Neuronal stem cell (in vitro differentiated cells): ENCODE measurements around the gene FOXP4.

Experiments
- DNase-seq: peaks from one replicate; pipeline ENCODE4 v3.0.0-alpha.2; 2013; ENCODE audit warnings: low spot score
- H2AFZ ChIP-seq: one replicate; pipeline ENCODE4 v1.6.1; 2013; ENCODE audit warnings: mild to moderate bottlenecking, low read length, inconsistent platforms
- H2AK5ac ChIP-seq: 2 replicates; pipeline ENCODE4 v1.6.1; 2013; ENCODE audit warnings: low read depth, mild to moderate bottlenecking, inconsistent platforms, low read length, moderate library complexity, mixed read lengths
- H2BK120ac ChIP-seq: 2 replicates; pipeline ENCODE4 v1.6.1; 2013; ENCODE audit warnings: low read depth, mild to moderate bottlenecking, inconsistent platforms, low read length, moderate library complexity, mixed read lengths
- H2BK12ac ChIP-seq: one replicate; pipeline ENCODE4 v1.6.1; 2013; ENCODE audit warnings: low read length, inconsistent platforms
- H2BK15ac ChIP-seq: 2 replicates; pipeline ENCODE4 v1.6.1; 2013; ENCODE audit warnings: mild to moderate bottlenecking, low read length, inconsistent platforms, mixed read lengths
- H2BK5ac ChIP-seq: one replicate; pipeline ENCODE4 v1.6.1; 2013; ENCODE audit warnings: inconsistent platforms, mild to moderate bottlenecking, low read length, moderate library complexity
- H3K14ac ChIP-seq: one replicate; pipeline ENCODE4 v1.6.1; 2013; ENCODE audit warnings: low read length, inconsistent platforms
- H3K18ac ChIP-seq: 2 replicates; pipeline ENCODE4 v1.6.1; 2013; ENCODE audit warnings: low read length, inconsistent platforms
- H3K23ac ChIP-seq: 2 replicates; pipeline ENCODE4 v1.6.1; 2013; ENCODE audit warnings: low read depth, mild to moderate bottlenecking, mixed read lengths, low read length, inconsistent platforms; ENCODE audit not compliant: poor library complexity
- H3K27ac ChIP-seq: replicated peaks from 3 replicates; pipeline ENCODE4 v1.5.1; 2013; ENCODE audit warnings: low read length, inconsistent platforms
- H3K27me3 ChIP-seq, 3 experiments: 2 replicates each; pipeline ENCODE4 v1.6.1; 2013; ENCODE audit warnings: low read length in 3 of 3, mild to moderate bottlenecking in 2 of 3, inconsistent platforms in 1 of 3, low read depth in 1 of 3, mixed read lengths in 1 of 3, moderate library complexity in 1 of 3; ENCODE audit not compliant: control insufficient read depth in 3 of 3, insufficient read depth in 3 of 3
- H3K36me3 ChIP-seq, 2 donors: replicated peaks in 1 of 2; 2 replicates each; pipeline ENCODE4 v1.6.1; 2013; ENCODE audit warnings: low read length in 2 of 2; ENCODE audit not compliant: control insufficient read depth in 2 of 2, insufficient read depth in 2 of 2
- H3K4ac ChIP-seq: 2 replicates; pipeline ENCODE4 v1.6.1; 2013; ENCODE audit warnings: inconsistent platforms, mild to moderate bottlenecking, low read length, moderate library complexity
- H3K4me1 ChIP-seq, 2 donors: 1 replicate in 1 of 2; 2 replicates in 1 of 2; pipeline ENCODE4 v1.6.1; 2013; ENCODE audit warnings: low read length in 2 of 2, low read depth in 1 of 2; ENCODE audit not compliant: control insufficient read depth in 2 of 2, insufficient read depth in 1 of 2
- H3K4me2 ChIP-seq: one replicate; pipeline ENCODE4 v1.6.1; 2013; ENCODE audit warnings: mild to moderate bottlenecking, low read length, inconsistent platforms; ENCODE audit not compliant: insufficient read depth, poor library complexity, severe bottlenecking
- H3K4me3 ChIP-seq, 2 donors: 2 replicates each; pipeline ENCODE4 v1.5.1; 2013; ENCODE audit warnings: low read length in 2 of 2, mild to moderate bottlenecking in 2 of 2, inconsistent platforms in 1 of 2, moderate library complexity in 1 of 2
- H3K79me1 ChIP-seq: one replicate; pipeline ENCODE4 v1.6.1; 2013; ENCODE audit warnings: low read depth, mild to moderate bottlenecking, inconsistent platforms, low read length, moderate library complexity
- H3K9ac ChIP-seq: one replicate; pipeline ENCODE4 v1.6.1; 2013; ENCODE audit warnings: mild to moderate bottlenecking, low read depth, low read length, inconsistent platforms; ENCODE audit not compliant: poor library complexity
- H3K9me3 ChIP-seq, 2 donors: replicated peaks in 1 of 2; 2 replicates each; pipeline versions ENCODE3 to v1.6.1; 2013; ENCODE audit warnings: low read length in 2 of 2, mild to moderate bottlenecking in 2 of 2, inconsistent platforms in 1 of 2, low read depth in 1 of 2, mixed read lengths in 1 of 2, moderate library complexity in 1 of 2; ENCODE audit not compliant: control insufficient read depth in 2 of 2, insufficient read depth in 1 of 2
- H4K8ac ChIP-seq: one replicate; pipeline ENCODE4 v1.6.1; 2013; ENCODE audit warnings: low read depth, mild to moderate bottlenecking, inconsistent platforms, low read length, moderate library complexity
- H4K91ac ChIP-seq: one replicate; pipeline ENCODE4 v1.6.1; 2013; ENCODE audit warnings: low read length, low read depth, mild to moderate bottlenecking, inconsistent platforms; ENCODE audit not compliant: poor library complexity
- WGBS, 2 donors: extraction: QIAGEN DNeasy Blood & Tissue Kit; methylation state at CpG; one replicate each; pipeline ENCODE4 v1.1.7; 2013; ENCODE audit warnings: missing lambda C conversion rate in 2 of 2, mixed read lengths in 1 of 2; ENCODE audit not compliant: insufficient read length in 2 of 2, insufficient replicate concordance in 1 of 2; ENCODE audit errors: extremely low coverage in 2 of 2; 5-methylcytosine and 5-hydroxymethylcytosine counted together

FOXP4 gene

GRCh38 chr6:41642090-41642959, 96.1 kb downstream of the FOXP4 start:
- Histone ChIP-seq H3K4ac (no peak overlapping the region), H2AK5ac (no peak overlapping the region), H3K27me3 (peaks cover 0 to 10% (median 4%) of the 10 kb centered on the region in 3 experiments), H4K91ac (no peak overlapping the region), H2BK5ac (no peak overlapping the region), H3K4me1 (peaks cover 32 to 46% of the 10 kb centered on the region in 2 donors), H3K9ac (no peak overlapping the region), H4K8ac (no peak overlapping the region), H3K4me2 (no peak overlapping the region), H3K9me3 (no peaks in the 10 kb centered on the region), H3K23ac (no peak overlapping the region), H3K18ac (no peak overlapping the region), H3K4me3 (no peak overlapping the region), H3K27ac (no peak overlapping the region), H3K79me1 (peaks cover 9% of the 10 kb centered on the region), H2BK12ac (no peak overlapping the region), H3K36me3 (peaks cover 15 to 57% of the 10 kb centered on the region in 2 donors), H3K14ac (no peak overlapping the region), H2BK120ac (no peak overlapping the region), H2AFZ (no peak overlapping the region), H2BK15ac (no peak overlapping the region)
- WGBS, 2 donors: no CpG with 5 or more reads among the region's 11 CpGs
- no peak for DNase-seq

DNA sequence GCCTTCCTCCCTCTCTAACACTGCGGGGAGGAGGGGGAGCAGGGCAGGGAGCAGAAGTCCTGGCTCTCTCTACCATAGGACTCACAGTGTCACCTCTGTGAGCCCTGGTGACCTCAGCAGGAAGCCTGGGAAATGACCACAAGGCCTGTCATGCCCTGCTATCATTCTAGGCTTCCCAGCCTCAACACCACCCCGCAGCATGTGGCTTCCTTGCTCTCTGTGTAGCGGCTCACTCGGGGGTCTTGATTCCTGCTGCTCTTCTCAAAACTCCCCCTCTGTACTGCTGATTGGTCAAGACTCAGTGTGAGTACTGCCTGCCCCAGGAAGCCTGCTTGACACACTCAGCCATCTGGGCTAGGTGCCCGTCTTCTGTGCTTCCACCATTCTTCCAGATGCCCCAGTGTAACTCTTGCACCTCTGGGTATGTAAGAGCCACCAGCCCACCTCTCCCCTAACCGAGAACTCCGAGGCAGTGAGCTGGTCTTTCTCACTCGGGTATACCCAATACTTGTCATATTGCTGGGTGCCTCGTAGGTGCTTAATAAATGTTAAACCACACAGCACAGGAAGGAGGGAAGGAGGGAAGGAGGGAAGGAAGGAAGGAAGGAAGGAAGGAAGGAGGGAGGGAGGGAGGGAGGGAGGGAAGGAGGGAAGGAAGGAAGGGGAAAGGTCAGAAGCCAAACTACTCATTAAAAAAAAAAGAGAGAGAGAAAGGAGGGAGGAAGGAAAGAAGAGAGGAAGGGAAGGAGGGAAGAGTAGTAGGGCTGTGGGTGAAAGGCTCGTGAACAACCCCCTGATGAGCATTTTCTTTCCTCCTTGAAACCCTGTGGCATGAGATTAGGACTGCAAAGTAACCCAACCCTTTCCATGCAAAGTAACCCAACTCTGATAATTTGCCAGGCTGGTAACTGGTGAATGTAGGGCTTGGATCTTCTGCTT, 97.0 kb downstream of the FOXP4 start:
- Histone ChIP-seq H2BK120ac (no peak overlapping the region), H4K8ac (no peak overlapping the region), H2BK12ac (no peak overlapping the region), H3K27me3 (peaks cover 0 to 3% (median 0%) of the 10 kb centered on the region in 3 experiments), H3K18ac (no peak overlapping the region), H3K23ac (no peak overlapping the region), H3K4ac (no peak overlapping the region), H3K27ac (no peak overlapping the region), H2AFZ (no peak overlapping the region), H2BK5ac (no peak overlapping the region), H3K4me3 (no peak overlapping the region), H3K79me1 (peaks cover 9% of the 10 kb centered on the region), H4K91ac (no peak overlapping the region), H2AK5ac (no peak overlapping the region), H3K9me3 (no peaks in the 10 kb centered on the region), H3K4me2 (no peak overlapping the region), H2BK15ac (no peak overlapping the region), H3K14ac (no peak overlapping the region), H3K9ac (no peak overlapping the region), H3K36me3 (peaks cover 18 to 65% of the 10 kb centered on the region in 2 donors), H3K4me1 (peaks cover 26 to 40% of the 10 kb centered on the region in 2 donors)
- no CpG with 5 or more reads among the region's 10 CpGs for WGBS, 2 donors
- DNase-seq: no peak

GRCh38 chr6:41643899-41644269, 97.7 kb downstream of the FOXP4 start:
- WGBS, 2 donors: no CpG with 5 or more reads among the region's 4 CpGs
- H2AFZ ChIP-seq: no peak overlapping the region

More at GRCh38 chr6:41643899-41644269, 97.7 kb downstream of the FOXP4 start:
- no peak overlapping the region for H3K27ac ChIP-seq
- no peak overlapping the region for H4K91ac ChIP-seq
- peaks cover 21 to 72% of the 10 kb centered on the region in 2 donors for H3K36me3 ChIP-seq
- no peak overlapping the region for H3K4me2 ChIP-seq
- no peak overlapping the region for H3K4ac ChIP-seq
- no peak overlapping the region for H4K8ac ChIP-seq
- H2BK5ac ChIP-seq: no peak overlapping the region
- no peak overlapping the region for H3K14ac ChIP-seq
- no peak overlapping the region for H2AK5ac ChIP-seq
- H2BK12ac ChIP-seq: no peak overlapping the region
- H3K4me3 ChIP-seq: no peak overlapping the region
- peaks cover 26 to 40% of the 10 kb centered on the region in 2 donors for H3K4me1 ChIP-seq
- peaks cover 0 to 3% (median 0%) of the 10 kb centered on the region in 3 experiments for H3K27me3 ChIP-seq
- no peak overlapping the region for H2BK120ac ChIP-seq
- no peaks in the 10 kb centered on the region for H3K9me3 ChIP-seq
- peaks cover 9% of the 10 kb centered on the region for H3K79me1 ChIP-seq
- H3K9ac ChIP-seq: no peak overlapping the region
- H2BK15ac ChIP-seq: no peak overlapping the region
- no peak for DNase-seq
- peak overlapping the region; percentile 69 for H3K18ac ChIP-seq
- H3K23ac ChIP-seq: no peak overlapping the region
